Endometrial microvascular endothelial cells (primary cell): ENCODE measurements around the gene EGFLAM. TPM values are rescaled to one million over a fixed set of nuclear protein-coding genes. Genes with fewer than 3 reads are reported as not detected.

Source experiments
- in situ Hi-C: cut with HindIII; loops from 2 replicates; pipeline ENCODE4 v1.10.0; 2017; ENCODE audit warnings: low sequenced_read_pairs, low pct_unique_long_range_greater_than_20kb; ENCODE audit errors: inconsistent ontology term
- total RNA-seq: library from RNA; depleted of rRNA; stranded (reverse); fragments of >200 nt; gene quantifications from one replicate; pipeline ENCODE4 v1.2.3, GENCODE V29; 2015; ENCODE audit errors: inconsistent ontology term

EGFLAM gene
- total RNA-seq, 1 donor from 2014 or later = 0.46 TPM

- in situ Hi-C loops = no loop called here
Observed at GRCh38 chr5:38259809-38260160, 1.4 kb downstream of the EGFLAM start.

- in situ Hi-C loops = no loop called here
Observed at GRCh38 chr5:38263983-38264382, 5.6 kb downstream of the EGFLAM start.

- in situ Hi-C loops = no loop called here
Observed at GRCh38 chr5:38265546-38266179, 7.3 kb downstream of the EGFLAM start.

GRCh38 chr5:38267372-38267771 lies 9.0 kb downstream of the EGFLAM start:
- in situ Hi-C loops = no loop called here

- in situ Hi-C loops = no loop called here
Observed at GRCh38 chr5:38273626-38274025, 15.3 kb downstream of the EGFLAM start.

GRCh38 chr5:38274370-38274769 lies 16.0 kb downstream of the EGFLAM start:
- in situ Hi-C loops = no loop called here

GRCh38 chr5:38284384-38284783 lies 26.0 kb downstream of the EGFLAM start:
- in situ Hi-C loops = no loop called here

- in situ Hi-C loops = no loop called here
Observed at GRCh38 chr5:38285226-38285625, 26.9 kb downstream of the EGFLAM start.

GRCh38 chr5:38286002-38286401 lies 27.6 kb downstream of the EGFLAM start:
- in situ Hi-C loops = no loop called here

- in situ Hi-C loops = no loop called here
Observed at GRCh38 chr5:38287124-38287523, 28.8 kb downstream of the EGFLAM start.

GRCh38 chr5:38289457-38289856 lies 31.1 kb downstream of the EGFLAM start:
- in situ Hi-C loops = no loop called here

GRCh38 chr5:38290028-38290653 lies 31.8 kb downstream of the EGFLAM start:
- in situ Hi-C loops = no loop called here

- in situ Hi-C loops = no loop called here
Observed at GRCh38 chr5:38291355-38291754, 33.0 kb downstream of the EGFLAM start.

- in situ Hi-C loops = no loop called here
Observed at GRCh38 chr5:38292228-38292627, 33.9 kb downstream of the EGFLAM start.

- in situ Hi-C loops = no loop called here
Observed at GRCh38 chr5:38295751-38296150, 37.4 kb downstream of the EGFLAM start.

GRCh38 chr5:38297830-38298608 lies 39.7 kb downstream of the EGFLAM start:
- in situ Hi-C loops = no loop called here

- in situ Hi-C loops = no loop called here
Observed at GRCh38 chr5:38299585-38299984, 41.2 kb downstream of the EGFLAM start.

- in situ Hi-C loops = no loop called here
Observed at GRCh38 chr5:38305148-38305547, 46.8 kb downstream of the EGFLAM start.

GRCh38 chr5:38307845-38308244 lies 49.5 kb downstream of the EGFLAM start:
- in situ Hi-C loops = no loop called here

GRCh38 chr5:38316544-38317224 lies 58.3 kb downstream of the EGFLAM start:
- in situ Hi-C loops = no loop called here
